Upper lobe of left lung (tissue), 4 donors: ENCODE results near the gene SLC36A4.

Experiments
- EP300 ChIP-seq, 4 donors: sonication (generic); formaldehyde crosslinking; IDR thresholded peaks; one replicate each; pipeline ENCODE4 v1.5.1; 2017; ENCODE audit warnings: antibody characterized with exemption in 4 of 4, control low read depth in 2 of 4
- POLR2A ChIP-seq, 4 donors: fragments of 450-650 bp; IDR thresholded peaks; one replicate each; pipeline ENCODE4 v1.5.1; 2016 to 2017; ENCODE audit warnings: antibody characterized with exemption in 4 of 4, mild to moderate bottlenecking in 2 of 4
- TF ChIP-seq, protein P1 (sequence below), 6 experiments: fragments of 450-650 bp in 4 of 6; fragments of 200-600 bp in 2 of 6; sonication (generic) in 2 of 6; IDR thresholded peaks; one replicate each; pipeline ENCODE4 v1.5.1; 2016 to 2019; ENCODE audit warnings: antibody characterized with exemption in 6 of 6

DNA sequence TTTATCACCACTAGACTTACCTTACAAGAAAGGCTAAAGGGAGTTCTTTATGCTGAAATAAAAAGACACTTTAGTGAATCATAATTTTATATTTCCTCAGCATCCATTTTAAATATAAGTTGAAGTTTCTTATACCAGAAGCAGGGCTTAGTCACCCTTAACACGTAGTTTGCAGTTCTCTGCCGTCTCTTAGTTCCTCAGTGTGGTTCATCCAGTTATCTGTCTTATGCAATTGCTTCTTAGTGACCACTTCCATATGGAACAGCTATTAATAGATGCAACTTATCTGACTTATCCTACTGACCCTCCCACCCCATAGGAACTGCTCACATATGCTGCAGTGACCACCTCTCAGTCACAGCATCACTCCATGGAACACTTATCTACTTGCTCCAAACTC is 11.7 kb upstream of the SLC36A4 start:
- TF ChIP-seq POLR2A (IDR thresholded peaks at IDR 0.05) (no peak), EP300 (IDR thresholded peaks at IDR 0.05) (no peak)
- TF ChIP-seq, protein P1, sequence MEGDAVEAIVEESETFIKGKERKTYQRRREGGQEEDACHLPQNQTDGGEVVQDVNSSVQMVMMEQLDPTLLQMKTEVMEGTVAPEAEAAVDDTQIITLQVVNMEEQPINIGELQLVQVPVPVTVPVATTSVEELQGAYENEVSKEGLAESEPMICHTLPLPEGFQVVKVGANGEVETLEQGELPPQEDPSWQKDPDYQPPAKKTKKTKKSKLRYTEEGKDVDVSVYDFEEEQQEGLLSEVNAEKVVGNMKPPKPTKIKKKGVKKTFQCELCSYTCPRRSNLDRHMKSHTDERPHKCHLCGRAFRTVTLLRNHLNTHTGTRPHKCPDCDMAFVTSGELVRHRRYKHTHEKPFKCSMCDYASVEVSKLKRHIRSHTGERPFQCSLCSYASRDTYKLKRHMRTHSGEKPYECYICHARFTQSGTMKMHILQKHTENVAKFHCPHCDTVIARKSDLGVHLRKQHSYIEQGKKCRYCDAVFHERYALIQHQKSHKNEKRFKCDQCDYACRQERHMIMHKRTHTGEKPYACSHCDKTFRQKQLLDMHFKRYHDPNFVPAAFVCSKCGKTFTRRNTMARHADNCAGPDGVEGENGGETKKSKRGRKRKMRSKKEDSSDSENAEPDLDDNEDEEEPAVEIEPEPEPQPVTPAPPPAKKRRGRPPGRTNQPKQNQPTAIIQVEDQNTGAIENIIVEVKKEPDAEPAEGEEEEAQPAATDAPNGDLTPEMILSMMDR (IDR thresholded peaks at IDR 0.05) = no peak
